Mammary epithelial cell (primary cell): ENCODE measurements around the gene LRRC53.

ENCODE experiments used
- EZH2 ChIP-seq: IDR thresholded peaks from 2 replicates; pipeline ENCODE4 v1.6.1; 2012; ENCODE audit warnings: low read length, inconsistent platforms, borderline replicate concordance
- TF ChIP-seq, protein P1 (sequence below), 2 donors: IDR thresholded peaks in 1 of 2; conservative IDR thresholded peaks in 1 of 2; 2 replicates each; pipeline ENCODE4 v1.5.1; 2011 to 2012; ENCODE audit warnings: inconsistent platforms in 2 of 2, low read length in 2 of 2, mild to moderate bottlenecking in 2 of 2, control low read depth in 1 of 2, low read depth in 1 of 2; ENCODE audit not compliant: insufficient read depth in 1 of 2; ENCODE audit errors: extremely low read depth in 1 of 2

DNA sequence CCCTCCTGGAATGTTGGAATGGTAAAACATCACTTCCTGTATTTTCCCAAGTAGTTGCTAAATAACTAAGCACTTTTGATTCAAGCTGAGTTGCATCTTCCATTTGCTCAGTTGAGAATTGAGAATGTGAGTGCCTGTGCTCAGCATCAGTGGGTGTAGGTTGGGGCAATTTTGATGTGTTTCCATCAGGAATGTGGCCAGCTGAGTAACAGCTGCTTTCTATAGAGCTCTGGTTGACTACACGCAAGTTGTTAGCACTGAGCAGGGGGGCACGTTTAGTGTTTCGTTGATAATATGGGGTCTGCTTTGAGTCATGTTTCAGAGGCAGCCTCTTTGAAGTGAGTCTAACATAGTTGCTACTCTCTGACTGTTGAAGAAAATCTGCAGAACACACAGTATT lies 41.5 kb downstream of the LRRC53 start:
- TF ChIP-seq, protein P1, sequence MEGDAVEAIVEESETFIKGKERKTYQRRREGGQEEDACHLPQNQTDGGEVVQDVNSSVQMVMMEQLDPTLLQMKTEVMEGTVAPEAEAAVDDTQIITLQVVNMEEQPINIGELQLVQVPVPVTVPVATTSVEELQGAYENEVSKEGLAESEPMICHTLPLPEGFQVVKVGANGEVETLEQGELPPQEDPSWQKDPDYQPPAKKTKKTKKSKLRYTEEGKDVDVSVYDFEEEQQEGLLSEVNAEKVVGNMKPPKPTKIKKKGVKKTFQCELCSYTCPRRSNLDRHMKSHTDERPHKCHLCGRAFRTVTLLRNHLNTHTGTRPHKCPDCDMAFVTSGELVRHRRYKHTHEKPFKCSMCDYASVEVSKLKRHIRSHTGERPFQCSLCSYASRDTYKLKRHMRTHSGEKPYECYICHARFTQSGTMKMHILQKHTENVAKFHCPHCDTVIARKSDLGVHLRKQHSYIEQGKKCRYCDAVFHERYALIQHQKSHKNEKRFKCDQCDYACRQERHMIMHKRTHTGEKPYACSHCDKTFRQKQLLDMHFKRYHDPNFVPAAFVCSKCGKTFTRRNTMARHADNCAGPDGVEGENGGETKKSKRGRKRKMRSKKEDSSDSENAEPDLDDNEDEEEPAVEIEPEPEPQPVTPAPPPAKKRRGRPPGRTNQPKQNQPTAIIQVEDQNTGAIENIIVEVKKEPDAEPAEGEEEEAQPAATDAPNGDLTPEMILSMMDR (conservative IDR thresholded peaks at IDR 0.05 in 1 of 2, IDR thresholded peaks at IDR 0.05 in 1 of 2; ENCODE audit: extremely low read depth in 1 of 2, insufficient read depth in 1 of 2, low read depth in 1 of 2, low read length in 2 of 2): no peak
- TF ChIP-seq EZH2: no peak
